AG04450 (cell line): Measurements from ENCODE around the gene UQCR11. TPM values are rescaled to one million over a fixed set of nuclear protein-coding genes. Genes with fewer than 3 reads are reported as not detected.
A peak's percentile ranks its signal among the peaks of the same experiment; 100 is the strongest.

Source experiments
- CTCF ChIA-PET: fragments of 300-600, 350-600 bp; formaldehyde crosslinking; extraction: SDS; loops from one replicate; lab custom pipeline; 2022; ENCODE audit warnings: antibody characterized with exemption, inconsistent platforms; lab: Charles Lee
- POLR2A ChIA-PET: fragments of 350-600 bp; formaldehyde crosslinking; extraction: SDS; loops from one replicate; lab custom pipeline; 2021; ENCODE audit warnings: antibody characterized with exemption, inconsistent platforms; lab: Yijun Ruan, JAX
- DNase-seq: peaks from one replicate; pipeline ENCODE4 v3.0.0-alpha.2; 2011; ENCODE audit warnings: low read depth, low spot score
- H3K27ac ChIP-seq: one replicate; pipeline ENCODE4 v1.5.1; 2012; ENCODE audit warnings: low read depth, low read length, control low read depth
- H3K27me3 ChIP-seq: one replicate; pipeline ENCODE4 v1.6.0; 2012; ENCODE audit warnings: low read length; ENCODE audit not compliant: control insufficient read depth, insufficient read depth
- H3K4me3 ChIP-seq: 2 replicates; pipeline ENCODE4 v1.5.1; 2011; ENCODE audit warnings: mild to moderate bottlenecking, low read depth, low read length, control low read depth
- H3K9me3 ChIP-seq: 2 replicates; pipeline ENCODE4 v1.5.1; 2012; ENCODE audit warnings: low read length; ENCODE audit not compliant: control insufficient read depth, insufficient read depth
- polyA plus RNA-seq: library from polyadenylated mRNA; depleted of rRNA; stranded (reverse); fragments of >200 nt; gene quantifications from 2 replicates; pipeline ENCODE4 v1.2.3, GENCODE V29; 2011
- TF ChIP-seq, protein P1 (sequence below): IDR thresholded peaks from 2 replicates; pipeline ENCODE4 v1.5.1; 2011; ENCODE audit warnings: low read depth, low read length, control low read depth, inconsistent platforms

Gene UQCR11
- polyA plus RNA-seq, 1 experiment, result 153 TPM

DNA sequence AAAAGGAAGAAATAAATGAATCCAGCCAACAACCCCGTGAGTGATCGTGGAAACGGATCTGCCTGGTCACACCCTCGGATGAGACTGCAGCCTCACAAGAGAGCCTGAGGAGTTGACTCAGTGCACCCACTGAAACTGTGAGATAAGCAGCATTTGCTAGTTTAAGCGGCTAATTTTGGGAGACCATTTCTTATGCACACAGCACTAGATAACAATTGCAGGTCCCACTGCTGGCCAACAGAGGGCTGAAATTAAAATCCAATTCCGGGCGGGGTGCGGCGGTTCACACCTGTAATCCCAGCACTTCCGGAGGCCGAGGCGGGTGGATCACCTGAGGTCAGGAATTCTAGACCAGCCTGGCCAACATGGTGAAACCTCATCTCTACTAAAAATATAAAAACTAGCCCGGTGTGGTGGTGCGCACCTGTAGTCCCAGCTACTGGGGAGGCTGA is 3.6 kb downstream of the UQCR11 start:
- ChIA-PET POLR2A (interaction anchor here (1.1 kb wide), 1 partner anchor 9 kb away, joined by 3 read pairs; the partner anchor contains the start of gene MBD3), CTCF (interaction anchor here (0.6 kb wide), 1 partner anchor 1350 kb away, joined by 3 read pairs; no protein-coding TSS in a partner anchor)

DNA sequence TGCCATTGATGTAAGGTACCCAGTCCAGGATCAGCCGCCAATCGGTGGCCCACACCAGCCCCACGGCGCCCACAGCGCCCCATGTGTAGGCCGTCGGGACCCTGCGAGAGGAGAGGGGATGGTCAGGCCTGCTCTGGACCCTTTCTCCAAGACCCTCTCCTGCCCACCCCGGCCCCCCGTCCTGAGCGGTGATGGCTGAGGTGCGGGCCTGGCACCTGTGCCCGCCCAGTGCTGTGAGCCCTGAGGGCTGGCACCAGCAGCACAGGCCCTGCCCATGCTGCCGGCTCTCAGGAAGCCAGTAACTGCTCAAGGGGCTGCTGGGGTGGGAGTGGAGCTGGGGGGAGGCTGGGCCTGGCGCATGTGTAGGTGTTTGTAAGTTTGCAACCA is 5.8 kb downstream of the UQCR11 start:
- ChIA-PET POLR2A (no interaction called here), CTCF (no interaction called here)
- no peak overlapping the region for H3K27ac ChIP-seq
- no peaks in the 10 kb centered on the region for H3K27me3 ChIP-seq
- no peak overlapping the region for H3K4me3 ChIP-seq
- DNase-seq, result no peak
- TF ChIP-seq, protein P1, sequence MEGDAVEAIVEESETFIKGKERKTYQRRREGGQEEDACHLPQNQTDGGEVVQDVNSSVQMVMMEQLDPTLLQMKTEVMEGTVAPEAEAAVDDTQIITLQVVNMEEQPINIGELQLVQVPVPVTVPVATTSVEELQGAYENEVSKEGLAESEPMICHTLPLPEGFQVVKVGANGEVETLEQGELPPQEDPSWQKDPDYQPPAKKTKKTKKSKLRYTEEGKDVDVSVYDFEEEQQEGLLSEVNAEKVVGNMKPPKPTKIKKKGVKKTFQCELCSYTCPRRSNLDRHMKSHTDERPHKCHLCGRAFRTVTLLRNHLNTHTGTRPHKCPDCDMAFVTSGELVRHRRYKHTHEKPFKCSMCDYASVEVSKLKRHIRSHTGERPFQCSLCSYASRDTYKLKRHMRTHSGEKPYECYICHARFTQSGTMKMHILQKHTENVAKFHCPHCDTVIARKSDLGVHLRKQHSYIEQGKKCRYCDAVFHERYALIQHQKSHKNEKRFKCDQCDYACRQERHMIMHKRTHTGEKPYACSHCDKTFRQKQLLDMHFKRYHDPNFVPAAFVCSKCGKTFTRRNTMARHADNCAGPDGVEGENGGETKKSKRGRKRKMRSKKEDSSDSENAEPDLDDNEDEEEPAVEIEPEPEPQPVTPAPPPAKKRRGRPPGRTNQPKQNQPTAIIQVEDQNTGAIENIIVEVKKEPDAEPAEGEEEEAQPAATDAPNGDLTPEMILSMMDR, result no peak
- H3K9me3 ChIP-seq, result no peaks in the 10 kb centered on the region; the same call in 1 of the 2 replicates

More for the DNA sequence above, 3.6 kb downstream of the UQCR11 start:
- no peak for DNase-seq
- Histone ChIP-seq H3K27me3 (no peaks in the 10 kb centered on the region), H3K4me3 (no peak overlapping the region), H3K27ac (no peak overlapping the region), H3K9me3 (peaks cover 4% of the 10 kb centered on the region; the same call in 1 of the 2 replicates)
- TF ChIP-seq, protein P1, result peak; percentile 17; the same call in 1 of the 2 replicates

DNA sequence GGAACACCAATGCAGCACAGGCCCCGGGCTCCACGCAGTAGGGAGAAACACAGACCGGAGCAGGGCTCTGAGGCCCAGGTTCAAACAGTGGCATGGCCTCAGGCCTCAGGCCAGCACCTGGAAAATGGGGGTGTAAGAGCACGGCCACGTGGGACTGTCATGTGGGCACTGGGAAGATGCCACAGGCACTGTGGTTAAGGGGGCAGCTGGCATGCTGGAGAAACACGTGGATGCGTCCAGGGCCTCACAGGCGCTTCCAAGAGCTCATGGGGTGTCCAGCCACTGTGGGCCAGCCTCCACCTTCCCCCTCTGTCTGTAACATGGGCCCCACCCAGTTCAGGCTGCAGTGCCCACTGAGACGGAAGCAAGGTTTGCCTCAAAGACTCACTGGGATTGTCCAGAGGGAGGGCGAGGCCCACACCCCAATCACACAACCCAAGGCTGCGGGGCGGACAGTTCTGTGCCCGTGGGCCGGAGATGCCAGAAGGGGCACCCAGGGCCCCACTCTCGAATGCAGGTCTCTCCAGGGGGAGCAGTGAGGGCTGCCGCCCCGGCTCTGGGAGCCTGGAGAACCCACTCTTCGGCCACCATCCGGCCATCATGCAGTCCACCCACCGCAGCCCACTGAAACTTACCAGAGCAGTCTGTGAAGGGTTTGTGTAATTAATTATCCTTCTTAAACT is 6.3 kb downstream of the UQCR11 start:
- DNase-seq, result no peak
- POLR2A ChIA-PET, result interaction anchor here (0.6 kb wide), 1 partner anchor 1069 kb away, joined by 5 read pairs; no protein-coding TSS in a partner anchor
- TF ChIP-seq, protein P1, result no peak
- no peak overlapping the region for H3K27ac ChIP-seq
- CTCF ChIA-PET, result no interaction called here
- no peaks in the 10 kb centered on the region; the same call in 1 of the 2 replicates for H3K9me3 ChIP-seq
- H3K4me3 ChIP-seq, result no peak overlapping the region
- H3K27me3 ChIP-seq, result no peaks in the 10 kb centered on the region

DNA sequence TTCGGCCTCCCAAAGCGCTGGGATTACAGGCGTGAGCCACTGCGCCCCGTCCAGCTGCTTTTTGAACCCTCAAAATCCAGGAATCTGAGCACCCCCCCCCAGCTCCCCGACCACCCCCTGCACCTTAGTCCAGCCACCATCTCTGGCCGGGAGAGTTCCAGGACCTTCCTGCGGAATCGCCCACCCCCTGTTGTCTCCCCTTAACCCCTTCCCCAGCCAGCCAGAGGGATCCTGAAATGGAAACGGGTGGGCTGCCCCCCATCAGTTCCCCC is 11.8 kb downstream of the UQCR11 start:
- CTCF ChIA-PET, result interaction anchor here (0.5 to 1.3 kb wide), 3 partner anchors 15 to 233 kb away, joined by 3 to 4 read pairs (median 3); no protein-coding TSS in a partner anchor
- Histone ChIP-seq H3K27ac (no peak overlapping the region), H3K9me3 (peaks cover 2% of the 10 kb centered on the region; the same call in 1 of the 2 replicates), H3K4me3 (no peak overlapping the region), H3K27me3 (no peaks in the 10 kb centered on the region)
- DNase-seq, result no peak
- TF ChIP-seq, protein P1, result no peak
- POLR2A ChIA-PET, result interaction anchor here (0.8 to 1.4 kb wide), 5 partner anchors 25 to 324 kb away, joined by 3 to 5 read pairs (median 4); partner anchors contain the start of genes CIRBP and TCF3
